DND-41 (cell line): ENCODE data around the gene SLC38A8.

Source experiments
- ATAC-seq: fragments of 200-7000 bp; cut with Tn5 transposase; 3 replicates; pipeline ENCODE4 v1.9.1; 2021; ENCODE audit warnings: low read depth; ENCODE audit not compliant: insufficient read depth
- DNase-seq: peaks from one replicate; pipeline ENCODE4 v3.0.0-alpha.2; 2020
- H2AFZ ChIP-seq: 2 replicates; pipeline ENCODE4 v1.6.0; 2012; ENCODE audit warnings: low read depth, low read length
- H3K27ac ChIP-seq: 2 replicates; pipeline ENCODE4 v1.5.1; 2012; ENCODE audit warnings: low read length, inconsistent platforms
- H3K27me3 ChIP-seq: fragments of 200-600 bp; sonication (generic); 2 replicates; pipeline ENCODE4 v1.6.0; 2012; ENCODE audit warnings: low read length, mild to moderate bottlenecking, inconsistent platforms; ENCODE audit not compliant: insufficient read depth, poor library complexity
- H3K36me3 ChIP-seq: 2 replicates; pipeline ENCODE4 v1.5.1; 2012; ENCODE audit warnings: low read length, inconsistent platforms; ENCODE audit not compliant: insufficient read depth
- H3K4me1 ChIP-seq: 2 replicates; pipeline ENCODE4 v1.5.1; 2012; ENCODE audit warnings: mild to moderate bottlenecking, low read length; ENCODE audit not compliant: insufficient read depth
- H3K4me2 ChIP-seq: 2 replicates; pipeline ENCODE4 v1.6.0; 2012; ENCODE audit warnings: mild to moderate bottlenecking, moderate library complexity, low read length, inconsistent platforms; ENCODE audit not compliant: insufficient read depth
- H3K4me3 ChIP-seq, 2 experiments: fragments of 200-600 bp in 1 of 2; shearing (Covaris generic) in 1 of 2; 2 replicates each; pipeline ENCODE4 v1.5.1; 2012 to 2016; ENCODE audit warnings: inconsistent platforms in 2 of 2, low read length in 2 of 2, mild to moderate bottlenecking in 2 of 2, low read depth in 1 of 2, moderate library complexity in 1 of 2
- H3K79me2 ChIP-seq: 2 replicates; pipeline ENCODE4 v1.6.0; 2012; ENCODE audit warnings: low read length, inconsistent platforms; ENCODE audit not compliant: insufficient read depth
- H3K9ac ChIP-seq: 2 replicates; pipeline ENCODE4 v1.6.0; 2012; ENCODE audit warnings: low read depth, mild to moderate bottlenecking, inconsistent platforms, low read length, moderate library complexity
- H3K9me3 ChIP-seq: 2 replicates; pipeline ENCODE4 v1.5.1; 2012; ENCODE audit warnings: low read length, moderate library complexity, mild to moderate bottlenecking, inconsistent platforms; ENCODE audit not compliant: insufficient read depth, severe bottlenecking
- H4K20me1 ChIP-seq: 2 replicates; pipeline ENCODE4 v1.6.0; 2012; ENCODE audit warnings: low read length; ENCODE audit not compliant: insufficient read depth
- CTCF ChIP-seq: IDR thresholded peaks from 2 replicates; pipeline ENCODE4 v1.5.1; 2012; ENCODE audit warnings: borderline replicate concordance, low read length, moderate library complexity, mild to moderate bottlenecking; ENCODE audit not compliant: poor library complexity, severe bottlenecking; ENCODE audit errors: extremely low read depth
- EZH2 ChIP-seq: IDR thresholded peaks from 3 replicates; pipeline ENCODE4 v1.6.1; 2012; ENCODE audit warnings: borderline replicate concordance, low read depth, mild to moderate bottlenecking, moderate library complexity, low read length, inconsistent platforms; ENCODE audit not compliant: severe bottlenecking

The SLC38A8 gene

GRCh38 chr16:84088695-84089395 lies 46.2 kb upstream of the SLC38A8 start:
- peak overlapping the region; percentile 77 for H3K4me2 ChIP-seq
- H3K79me2 ChIP-seq, result peaks cover 42% of the 10 kb centered on the region
- peaks cover 95% of the 10 kb centered on the region for H3K4me1 ChIP-seq
- H3K4me3 ChIP-seq, result peak overlapping the region in 1 of 2 experiments; percentile 48; a peak in 2 of 4 replicates
- no peaks in the 10 kb centered on the region for H3K27me3 ChIP-seq
- peak overlapping the region; percentile 99 for H3K27ac ChIP-seq
- DNase-seq (peak; percentile 86), ATAC-seq (peak; percentile 79)
- H3K36me3 ChIP-seq, result peaks cover 77% of the 10 kb centered on the region
- peak overlapping the region; percentile 60 for H3K9ac ChIP-seq
- H2AFZ ChIP-seq, result no peak overlapping the region
- H3K9me3 ChIP-seq, result no peaks in the 10 kb centered on the region
- no peaks in the 10 kb centered on the region for H4K20me1 ChIP-seq
- TF ChIP-seq EZH2, result no peak
- peak; percentile 74 for TF ChIP-seq CTCF

- no peak for TF ChIP-seq EZH2
- Histone ChIP-seq H2AFZ (no peak overlapping the region), H3K79me2 (peaks cover 41% of the 10 kb centered on the region), H3K4me2 (peak overlapping the region; percentile 77), H3K27ac (peak overlapping the region; percentile 99), H3K9me3 (no peaks in the 10 kb centered on the region), H3K9ac (peak overlapping the region; percentile 60), H3K36me3 (peaks cover 77% of the 10 kb centered on the region), H3K4me1 (peaks cover 82% of the 10 kb centered on the region), H4K20me1 (no peaks in the 10 kb centered on the region), H3K4me3 (peak overlapping the region in 1 of 2 experiments; percentile 45; a peak in 2 of 4 replicates), H3K27me3 (no peaks in the 10 kb centered on the region)
- peak; percentile 38 for DNase-seq
- peak; percentile 53 for ATAC-seq
Observed at GRCh38 chr16:84087466-84088151, 45.0 kb upstream of the SLC38A8 start.

GRCh38 chr16:84087001-84087400 lies 44.4 kb upstream of the SLC38A8 start:
- Histone ChIP-seq H3K4me2 (peak overlapping the region; percentile 77), H3K9ac (peak overlapping the region; percentile 60), H3K9me3 (no peaks in the 10 kb centered on the region), H3K27me3 (no peaks in the 10 kb centered on the region), H2AFZ (no peak overlapping the region), H3K4me3 (peak overlapping the region in 1 of 2 experiments; percentile 49; a peak in 2 of 4 replicates), H3K36me3 (peaks cover 78% of the 10 kb centered on the region), H4K20me1 (no peaks in the 10 kb centered on the region), H3K27ac (peak overlapping the region; percentile 99), H3K4me1 (peaks cover 76% of the 10 kb centered on the region), H3K79me2 (peaks cover 46% of the 10 kb centered on the region)
- TF ChIP-seq CTCF (no peak), EZH2 (no peak)
- ATAC-seq (no peak), DNase-seq (no peak)

GRCh38 chr16:84086341-84086740 lies 43.7 kb upstream of the SLC38A8 start:
- H3K27me3 ChIP-seq, result no peaks in the 10 kb centered on the region
- peaks cover 78% of the 10 kb centered on the region for H3K36me3 ChIP-seq
- ATAC-seq (no peak), DNase-seq (no peak)
- no peaks in the 10 kb centered on the region for H4K20me1 ChIP-seq
- H2AFZ ChIP-seq, result no peak overlapping the region
- peak overlapping the region in 1 of 2 experiments; percentile 49; a peak in 2 of 4 replicates for H3K4me3 ChIP-seq
- H3K27ac ChIP-seq, result peak overlapping the region; percentile 99
- no peak for TF ChIP-seq EZH2
- TF ChIP-seq CTCF, result peak; percentile 41
- peaks cover 53% of the 10 kb centered on the region for H3K79me2 ChIP-seq
- H3K9me3 ChIP-seq, result no peaks in the 10 kb centered on the region
- peaks cover 70% of the 10 kb centered on the region for H3K4me1 ChIP-seq
- peak overlapping the region; percentile 60 for H3K9ac ChIP-seq
- peak overlapping the region; percentile 77 for H3K4me2 ChIP-seq
